PC-3 (cell line): ENCODE measurements around the gene NFIC. TPM values are rescaled to one million over a fixed set of nuclear protein-coding genes. Genes with fewer than 3 reads are reported as not detected.
"Not testable (repeated sequence)": the region's sequence is repeated elsewhere in the genome, so short reads cannot be mapped to it uniquely, and the experiment has no call there.

Experiments
- ATAC-seq: fragments of 200-7000 bp; cut with Tn5 transposase; 2 replicates; pipeline ENCODE4 v1.9.1; 2020; ENCODE audit warnings: mild to moderate bottlenecking, moderate library complexity
- BruUV-seq: library from RNA; stranded (reverse); fragments of 400-500 nt; replicated peaks from 2 replicates; lab custom pipeline; 2021; lab: Mats Ljungman, UMichigan
- CTCF ChIA-PET: fragments of 300-600 bp; sonication (Branson Sonifier 250); formaldehyde crosslinking; loops from one replicate; lab custom pipeline; 2022; ENCODE audit warnings: antibody characterized with exemption; lab: Charles Lee
- POLR2A ChIA-PET: fragments of 300-600 bp; sonication (Branson Sonifier 250); formaldehyde crosslinking; loops from one replicate; lab custom pipeline; 2022; ENCODE audit warnings: antibody characterized with exemption; ENCODE audit not compliant: unreplicated experiment; lab: Charles Lee
- DNase-seq: peaks from one replicate; pipeline ENCODE4 v3.0.0-alpha.2; 2015
- H2AFZ ChIP-seq: fragments of 300-600 bp; sonication (generic); 2 replicates; pipeline ENCODE4 v1.6.0; 2016; ENCODE audit warnings: antibody characterized with exemption, low read length
- H3F3A ChIP-seq: fragments of 300-600 bp; sonication (generic); one replicate; pipeline ENCODE4 v1.6.0; 2017; ENCODE audit warnings: antibody characterized with exemption, low read length, control low read depth, mild to moderate bottlenecking; ENCODE audit not compliant: unreplicated experiment
- H3K27ac ChIP-seq: fragments of 300-600 bp; sonication (generic); 2 replicates; pipeline ENCODE4 v1.5.1; 2016; ENCODE audit warnings: mild to moderate bottlenecking, low read length
- H3K27me3 ChIP-seq: fragments of 300-600 bp; sonication (generic); 2 replicates; pipeline ENCODE4 v1.6.1; 2016; ENCODE audit warnings: low read length, mixed read lengths
- H3K36me3 ChIP-seq: fragments of 300-600 bp; sonication (generic); 2 replicates; pipeline ENCODE4 v1.6.1; 2016; ENCODE audit warnings: low read depth, mixed run types, low read length, mixed read lengths
- H3K4me1 ChIP-seq: fragments of 300-600 bp; sonication (generic); 2 replicates; pipeline ENCODE4 v1.5.1; 2016; ENCODE audit warnings: low read length; ENCODE audit not compliant: insufficient read depth
- H3K4me2 ChIP-seq: fragments of 300-600 bp; sonication (generic); 2 replicates; pipeline ENCODE4 v1.6.0; 2016; ENCODE audit warnings: low read length
- H3K4me3 ChIP-seq: fragments of 300-600 bp; sonication (generic); 2 replicates; pipeline ENCODE4 v1.5.1; 2016; ENCODE audit warnings: mild to moderate bottlenecking, low read length, mixed read lengths
- H3K79me2 ChIP-seq: fragments of 300-600 bp; sonication (generic); 2 replicates; pipeline ENCODE4 v1.6.1; 2017; ENCODE audit warnings: low read length, mixed read lengths
- H3K9ac ChIP-seq: fragments of 300-600 bp; sonication (generic); 2 replicates; pipeline ENCODE4 v1.6.0; 2016; ENCODE audit warnings: mild to moderate bottlenecking, low read length
- H3K9me2 ChIP-seq: fragments of 300-600 bp; sonication (generic); replicated peaks from 2 replicates; pipeline ENCODE4 v1.6.1; 2016; ENCODE audit warnings: mixed run types, low read length, mixed read lengths
- H3K9me3 ChIP-seq: fragments of 300-600 bp; sonication (generic); 2 replicates; pipeline ENCODE4 v1.6.1; 2016; ENCODE audit warnings: low read length, mixed read lengths
- H4K20me1 ChIP-seq: fragments of 300-600 bp; sonication (generic); 2 replicates; pipeline ENCODE4 v1.6.1; 2016; ENCODE audit warnings: low read length, mixed read lengths
- CTCF ChIP-seq: fragments of 300-600 bp; sonication (generic); conservative IDR thresholded peaks from 2 replicates; pipeline ENCODE4 v1.5.1; 2017; ENCODE audit warnings: antibody characterized with exemption, low read depth, mild to moderate bottlenecking, low read length
- EZH2 ChIP-seq: fragments of 300-600 bp; sonication (generic); IDR thresholded peaks from one replicate; pipeline ENCODE4 v1.6.1; 2017; ENCODE audit warnings: antibody characterized with exemption, mild to moderate bottlenecking, low read length; ENCODE audit not compliant: unreplicated experiment
- EZH2phosphoT487 ChIP-seq: fragments of 300-600 bp; sonication (generic); IDR thresholded peaks from 2 replicates; pipeline ENCODE4 v1.6.1; 2018; ENCODE audit warnings: mild to moderate bottlenecking, antibody characterized with exemption, low read length, borderline replicate concordance
- intact Hi-C: fragments of 100-400 bp; cut with micrococcal nuclease; formaldehyde crosslinking; loops from 2 replicates; pipeline ENCODE4 v1.9.0; 2023
- total RNA-seq: library from RNA; depleted of rRNA; stranded (reverse); fragments of >200 nt; gene quantifications from 2 replicates; pipeline ENCODE4 v1.2.3, GENCODE V29; 2014

NFIC gene
- total RNA-seq, 1 experiment from 2014 or later: 31.7 TPM

DNA sequence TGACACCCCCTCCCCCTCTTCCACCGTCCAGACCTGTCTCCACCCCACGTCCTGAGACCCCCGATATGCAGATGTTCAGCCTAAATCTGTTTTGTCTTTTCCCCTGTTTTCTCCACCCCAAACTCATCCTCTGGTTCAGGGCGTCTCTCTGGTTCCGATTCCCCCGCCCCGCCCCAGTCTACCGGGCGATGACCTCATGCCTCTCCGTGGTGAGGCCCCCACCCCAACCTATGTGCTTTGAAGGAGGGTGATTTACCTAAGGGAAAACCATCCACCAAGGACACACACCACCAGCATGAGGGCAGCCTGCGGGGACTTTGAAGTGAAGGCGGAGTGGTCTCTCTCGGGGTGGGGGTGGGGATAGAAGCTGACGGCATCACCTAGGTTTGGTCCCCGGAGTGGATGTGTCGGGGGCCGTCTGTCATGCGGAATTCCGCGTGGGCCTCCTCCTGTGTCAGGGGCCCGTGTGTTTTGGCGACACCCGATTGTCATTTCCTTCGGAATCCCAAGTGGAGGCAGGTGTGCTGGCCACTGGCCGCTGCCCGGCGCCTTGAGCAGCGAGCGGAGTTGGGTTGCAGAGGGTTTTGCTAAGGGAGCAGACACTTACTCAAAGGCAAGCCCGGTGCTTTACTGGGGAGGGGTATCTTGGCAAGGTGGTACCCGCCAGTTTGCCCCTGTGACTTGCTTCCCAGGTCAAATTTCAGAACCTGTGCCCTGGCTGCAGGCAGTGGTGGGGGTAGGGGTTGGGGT lies 141.2 kb downstream of the NFIC start:
- ChIA-PET CTCF (no interaction called here), POLR2A (no interaction called here)
- Histone ChIP-seq H3K9me2 (no peaks in the 10 kb centered on the region), H3K9me3 (no peaks in the 10 kb centered on the region), H3K9ac (peak overlapping the region; percentile 92), H3K4me3 (peak overlapping the region; percentile 91), H3F3A (no peaks in the 10 kb centered on the region), H3K27me3 (no peaks in the 10 kb centered on the region), H3K4me1 (peaks cover 26% of the 10 kb centered on the region), H3K27ac (peak overlapping the region; percentile 0; the same call in 1 of the 2 replicates), H3K36me3 (no peaks in the 10 kb centered on the region; the same call in 1 of the 2 replicates), H4K20me1 (0 out of 2 replicates have a peak, but pooled peaks cover 14% of the 10 kb centered on the region), H3K79me2 (peaks cover 63% of the 10 kb centered on the region), H2AFZ (no peak overlapping the region), H3K4me2 (peak overlapping the region; percentile 81)
- intact Hi-C loops: no loop called here
- BruUV-seq: TSS peak; percentile 56
- ATAC-seq (no peak), DNase-seq (peak; percentile 6)
- TF ChIP-seq EZH2: no peak
- no peak for TF ChIP-seq CTCF
- TF ChIP-seq EZH2phosphoT487: no peak

- CTCF ChIA-PET, H3K9me3 ChIP-seq, POLR2A ChIA-PET, H2AFZ ChIP-seq, H3K36me3 ChIP-seq, BruUV-seq, ATAC-seq, H3F3A ChIP-seq, DNase-seq, intact Hi-C loops, H3K9me2 ChIP-seq, H3K27me3 ChIP-seq: not testable (repeated sequence)
- Histone ChIP-seq H3K4me2 (peak overlapping the region; percentile 81), H3K4me1 (peaks cover 26% of the 10 kb centered on the region), H3K79me2 (peaks cover 70% of the 10 kb centered on the region), H4K20me1 (0 out of 2 replicates have a peak, but pooled peaks cover 15% of the 10 kb centered on the region), H3K27ac (peak overlapping the region; percentile 83), H3K4me3 (peak overlapping the region; percentile 91; the same call in 1 of the 2 replicates), H3K9ac (peak overlapping the region; percentile 35; the same call in 1 of the 2 replicates)
Observed at GRCh38 chr19:3508121-3508661, 141.8 kb downstream of the NFIC start.

- H3K36me3 ChIP-seq: no peaks in the 10 kb centered on the region; the same call in 1 of the 2 replicates
Observed at GRCh38 chr19:3508771-3509535, 142.6 kb downstream of the NFIC start.

More at GRCh38 chr19:3508771-3509535, 142.6 kb downstream of the NFIC start:
- Histone ChIP-seq H2AFZ (no peak overlapping the region), H3F3A (no peaks in the 10 kb centered on the region), H3K27ac (peak overlapping the region; percentile 83), H4K20me1 (peaks cover 21% of the 10 kb centered on the region; the same call in 1 of the 2 replicates), H3K4me1 (peaks cover 26% of the 10 kb centered on the region), H3K9ac (peak overlapping the region; percentile 35), H3K79me2 (peaks cover 77% of the 10 kb centered on the region), H3K27me3 (no peaks in the 10 kb centered on the region), H3K4me2 (peak overlapping the region; percentile 81), H3K9me3 (no peaks in the 10 kb centered on the region), H3K9me2 (no peaks in the 10 kb centered on the region), H3K4me3 (peak overlapping the region; percentile 27; the same call in 1 of the 2 replicates)
- ChIA-PET CTCF (no interaction called here), POLR2A (no interaction called here)
- intact Hi-C loops: no loop called here
- no TSS peak for BruUV-seq
- DNase-seq: peak; percentile 3
- ATAC-seq: no peak
- TF ChIP-seq CTCF (no peak), EZH2phosphoT487 (no peak), EZH2 (no peak)
